GM18858 (cell line): ENCODE measurements around the gene SHMT2.

Experiments used
- ATAC-seq: cut with Tn5 transposase; IDR thresholded peaks from one replicate; pipeline ENCODE4 v1.9.1; 2021; ENCODE audit not compliant: unreplicated experiment

The SHMT2 gene

GRCh38 chr12:57213763-57214397 is 15.6 kb upstream of the SHMT2 start:
- ATAC-seq: no peak

GRCh38 chr12:57214398-57214781 is 15.1 kb upstream of the SHMT2 start:
- ATAC-seq: no peak

- no peak for ATAC-seq
Measured at GRCh38 chr12:57215065-57215464, 14.4 kb upstream of the SHMT2 start.

GRCh38 chr12:57215668-57216013 is 13.9 kb upstream of the SHMT2 start:
- peak; percentile 33 for ATAC-seq

GRCh38 chr12:57216014-57216911 is 13.2 kb upstream of the SHMT2 start, which contains the start of gene NXPH4:
Gene NXPH4 (plus strand): TSS chr12:57216794. CDS start chr12:57216970, 176 bp downstream.
- no peak for ATAC-seq

- no peak for ATAC-seq
Measured at GRCh38 chr12:57216921-57217879, 12.3 kb upstream of the SHMT2 start.

- ATAC-seq: no peak
Measured at GRCh38 chr12:57218030-57218853, 11.3 kb upstream of the SHMT2 start.

GRCh38 chr12:57219205-57219992 is 10.1 kb upstream of the SHMT2 start:
- no peak for ATAC-seq

GRCh38 chr12:57219993-57220754 is 9.3 kb upstream of the SHMT2 start:
- no peak for ATAC-seq

- ATAC-seq: no peak
Measured at GRCh38 chr12:57220770-57221168, 8.7 kb upstream of the SHMT2 start.

- no peak for ATAC-seq
Measured at GRCh38 chr12:57221169-57221917, 8.2 kb upstream of the SHMT2 start.

GRCh38 chr12:57222286-57223190 is 7.0 kb upstream of the SHMT2 start:
- ATAC-seq: no peak

- no peak for ATAC-seq
Measured at GRCh38 chr12:57223191-57224165, 6.0 kb upstream of the SHMT2 start.

- ATAC-seq: no peak
Measured at GRCh38 chr12:57224278-57224972, 5.1 kb upstream of the SHMT2 start.

GRCh38 chr12:57224973-57225679 is 4.4 kb upstream of the SHMT2 start:
- ATAC-seq: no peak
